CD4-positive, alpha-beta memory T cell (primary cell): ENCODE data around the gene PIK3CD. TPM values are rescaled to one million over a fixed set of nuclear protein-coding genes. Genes with fewer than 3 reads are reported as not detected.
A peak's percentile ranks its signal among the peaks of the same experiment; 100 is the strongest.

Experiments
- CTCF ChIA-PET: fragments of 350-600 bp; sonication (Branson Sonifier 250); formaldehyde crosslinking; loops from one replicate; lab custom pipeline; 2021; ENCODE audit warnings: inconsistent platforms; ENCODE audit not compliant: partially characterized antibody; lab: Charles Lee
- POLR2A ChIA-PET: fragments of 350-600 bp; sonication (Branson Sonifier 250); formaldehyde crosslinking; loops from one replicate; lab custom pipeline; 2021; ENCODE audit not compliant: partially characterized antibody; lab: Charles Lee
- DNase-seq, 5 donors: peaks; one replicate each; pipeline versions ENCODE4 v3.0.0 to v3.0.0-alpha.2; 2020 to 2022; ENCODE audit warnings: mixed read lengths in 1 of 5
- H3K27ac ChIP-seq: one replicate; pipeline ENCODE4 v1.7.0; 2013; ENCODE audit warnings: low read depth, low read length
- H3K27me3 ChIP-seq: 2 replicates; pipeline ENCODE4 v1.7.0; 2013; ENCODE audit warnings: mild to moderate bottlenecking, low read length, moderate library complexity; ENCODE audit not compliant: insufficient read depth
- H3K36me3 ChIP-seq: 2 replicates; pipeline ENCODE4 v1.7.0; 2013; ENCODE audit warnings: mild to moderate bottlenecking, low read length, moderate library complexity; ENCODE audit not compliant: insufficient read depth
- H3K4me1 ChIP-seq: 2 replicates; pipeline ENCODE4 v1.7.0; 2013; ENCODE audit warnings: mild to moderate bottlenecking, low read length, moderate library complexity; ENCODE audit not compliant: insufficient read depth
- H3K4me3 ChIP-seq, 2 donors: one replicate each; pipeline ENCODE4 v1.7.0; 2013; ENCODE audit warnings: low read length in 2 of 2, mild to moderate bottlenecking in 1 of 2
- H3K9me3 ChIP-seq, 2 donors: one replicate each; pipeline ENCODE4 v1.7.0; 2013; ENCODE audit warnings: low read length in 2 of 2, control low read depth in 1 of 2; ENCODE audit not compliant: control insufficient read depth in 1 of 2
- H3K27ac Mint-ChIP-seq, 7 donors: one replicate each; pipeline ENCODE4 v1.8.0; 2020 to 2021; ENCODE audit warnings: mixed read lengths in 7 of 7, mild to moderate bottlenecking in 6 of 7, inconsistent platforms in 3 of 7, moderate library complexity in 3 of 7
- H3K27me3 Mint-ChIP-seq, 2 donors: one replicate each; pipeline ENCODE4 v1.8.0; 2020 to 2021; ENCODE audit warnings: mixed read lengths in 2 of 2
- H3K36me3 Mint-ChIP-seq, 2 donors: one replicate each; pipeline ENCODE4 v1.8.0; 2020 to 2021; ENCODE audit warnings: mixed read lengths in 2 of 2, inconsistent platforms in 1 of 2, mild to moderate bottlenecking in 1 of 2
- H3K4me1 Mint-ChIP-seq, 4 donors: one replicate each; pipeline ENCODE4 v1.8.0; 2020 to 2021; ENCODE audit warnings: mixed read lengths in 4 of 4, mild to moderate bottlenecking in 1 of 4
- H3K4me3 Mint-ChIP-seq, 8 donors: one replicate each; pipeline ENCODE4 v1.8.0; 2020 to 2021; ENCODE audit warnings: mixed read lengths in 8 of 8, mild to moderate bottlenecking in 7 of 8, moderate library complexity in 6 of 8, inconsistent platforms in 3 of 8
- H3K9me3 Mint-ChIP-seq, 8 donors: one replicate each; pipeline ENCODE4 v1.8.0; 2020 to 2021; ENCODE audit warnings: mixed read lengths in 8 of 8, mild to moderate bottlenecking in 5 of 8, inconsistent platforms in 3 of 8, moderate library complexity in 1 of 8
- intact Hi-C: fragments of 100-400 bp; cut with micrococcal nuclease; formaldehyde crosslinking; loops from one replicate; pipeline ENCODE4 v1.15.1; 2023
- polyA plus RNA-seq, 2 donors: library from polyadenylated mRNA; unstranded; fragments of 300-500 nt; fragmentation: Illumina TruSeq; gene quantifications; one replicate each; pipeline ENCODE4 v1.2.3, GENCODE V29; 2021
- total RNA-seq, 2 experiments: library from RNA; stranded (reverse); gene quantifications; one replicate each; pipeline ENCODE4 v1.2.3, GENCODE V29; 2021

PIK3CD gene
- total and polyA plus RNA-seq, 4 experiments from 2014 or later = 57.1 to 236 (median 165) TPM

- Histone ChIP-seq H3K27me3 (no peaks in the 10 kb centered on the region), H3K4me3 (no peak overlapping the region), H3K27ac (no peak overlapping the region), H3K36me3 (peaks cover 12% of the 10 kb centered on the region), H3K4me1 (peaks cover 85% of the 10 kb centered on the region), H3K9me3 (no peaks in the 10 kb centered on the region)
- DNase-seq = no peak
- Mint-ChIP-seq H3K4me3 (no peak overlapping the region), H3K9me3 (no peaks in the 10 kb centered on the region), H3K27ac (peak overlapping the region in 5 of 7 donors; percentile 55 to 82 (median 66)), H3K4me1 (peaks cover 37 to 83% (median 53%) of the 10 kb centered on the region in 4 donors), H3K36me3 (peaks cover 5 to 44% of the 10 kb centered on the region in 2 donors), H3K27me3 (no peaks in the 10 kb centered on the region)
- POLR2A ChIA-PET = interaction anchor here (1.0 to 2.5 kb wide), 6 partner anchors 9 to 52 kb away, joined by 3 to 15 read pairs (median 4); no protein-coding TSS in a partner anchor
- intact Hi-C loops = no loop called here
- CTCF ChIA-PET = interaction anchor here (1.0 to 1.2 kb wide), 2 partner anchors 22 to 54 kb away, joined by 3 to 4 read pairs; no protein-coding TSS in a partner anchor
Measured at GRCh38 chr1:9680828-9681227, 29.3 kb downstream of the PIK3CD start.

- Mint-ChIP-seq H3K9me3 (no peaks in the 10 kb centered on the region), H3K27ac (peak overlapping the region in 6 of 7 donors; percentile 26 to 86 (median 71)), H3K4me3 (peak overlapping the region in 4 of 8 donors; percentile 13 to 40 (median 20)), H3K36me3 (peaks cover 0 to 17% of the 10 kb centered on the region in 2 donors), H3K4me1 (peaks cover 31 to 79% (median 52%) of the 10 kb centered on the region in 4 donors), H3K27me3 (no peaks in the 10 kb centered on the region)
- H3K4me3 ChIP-seq = no peak overlapping the region
- H3K27ac ChIP-seq = no peak overlapping the region
- H3K4me1 ChIP-seq = peaks cover 83% of the 10 kb centered on the region
- CTCF ChIA-PET = interaction anchor here (0.7 to 2.4 kb wide), 2 partner anchors 18 to 36 kb away, joined by 3 to 6 read pairs; no protein-coding TSS in a partner anchor
- no peaks in the 10 kb centered on the region for H3K36me3 ChIP-seq
- intact Hi-C loops = no loop called here
- POLR2A ChIA-PET = interaction anchor here (0.6 to 12.8 kb wide), 3 partner anchors 31 to 56 kb away, joined by 4 to 155 read pairs (median 108); partner anchors contain the start of gene PIK3CD
- no peaks in the 10 kb centered on the region for H3K9me3 ChIP-seq
- no peak for DNase-seq
- H3K27me3 ChIP-seq = no peaks in the 10 kb centered on the region
Measured at GRCh38 chr1:9684801-9685200, 33.3 kb downstream of the PIK3CD start.

GRCh38 chr1:9687120-9687873 is 35.8 kb downstream of the PIK3CD start:
- ChIA-PET CTCF (interaction anchor here (0.7 to 3.7 kb wide), 8 partner anchors 26 to 61 kb away, joined by 3 to 21 read pairs (median 4); no protein-coding TSS in a partner anchor), POLR2A (interaction anchor here (2.4 to 12.8 kb wide), 4 partner anchors 28 to 59 kb away, joined by 6 to 155 read pairs (median 92); partner anchors contain the start of gene PIK3CD)
- Histone ChIP-seq H3K9me3 (no peaks in the 10 kb centered on the region), H3K27me3 (no peaks in the 10 kb centered on the region), H3K4me3 (peak overlapping the region; percentile 22 to 59), H3K27ac (peak overlapping the region; percentile 53), H3K36me3 (peaks cover 10% of the 10 kb centered on the region), H3K4me1 (peaks cover 86% of the 10 kb centered on the region)
- intact Hi-C loops = loop anchor here (1.0 to 2.0 kb wide), 2 partner anchors 30 to 34 kb away; no protein-coding TSS in a partner anchor
- Mint-ChIP-seq H3K4me3 (peak overlapping the region; percentile 61 to 89 (median 80)), H3K27me3 (no peaks in the 10 kb centered on the region), H3K27ac (peak overlapping the region; percentile 78 to 91 (median 85)), H3K9me3 (peaks cover 0 to 2% (median 0%) of the 10 kb centered on the region in 8 donors), H3K4me1 (peaks cover 41 to 81% (median 62%) of the 10 kb centered on the region in 4 donors), H3K36me3 (peaks cover 11 to 29% of the 10 kb centered on the region in 2 donors)
- peak; percentile 33 to 85 (median 41) for DNase-seq

GRCh38 chr1:9687874-9688582 is 36.5 kb downstream of the PIK3CD start:
- Mint-ChIP-seq H3K4me1 (peaks cover 43 to 82% (median 64%) of the 10 kb centered on the region in 4 donors), H3K27me3 (no peaks in the 10 kb centered on the region), H3K27ac (peak overlapping the region in 6 of 7 donors; percentile 53 to 85 (median 78)), H3K9me3 (peaks cover 0 to 2% (median 0%) of the 10 kb centered on the region in 8 donors), H3K36me3 (peaks cover 16 to 31% of the 10 kb centered on the region in 2 donors), H3K4me3 (peak overlapping the region; percentile 61 to 89 (median 80))
- CTCF ChIA-PET = interaction anchor here (0.7 to 3.7 kb wide), 8 partner anchors 26 to 61 kb away, joined by 3 to 21 read pairs (median 4); no protein-coding TSS in a partner anchor
- H3K36me3 ChIP-seq = peaks cover 10% of the 10 kb centered on the region
- intact Hi-C loops = loop anchor here (1.0 to 2.0 kb wide), 2 partner anchors 29 to 35 kb away; no protein-coding TSS in a partner anchor
- peaks cover 79% of the 10 kb centered on the region for H3K4me1 ChIP-seq
- peak overlapping the region; percentile 53 for H3K27ac ChIP-seq
- H3K27me3 ChIP-seq = no peaks in the 10 kb centered on the region
- H3K9me3 ChIP-seq = no peaks in the 10 kb centered on the region
- DNase-seq = no peak
- POLR2A ChIA-PET = interaction anchor here (1.2 to 12.8 kb wide), 6 partner anchors 15 to 60 kb away, joined by 3 to 155 read pairs (median 41); partner anchors contain the start of gene PIK3CD
- peak overlapping the region; percentile 57 to 59 for H3K4me3 ChIP-seq

GRCh38 chr1:9688599-9688998 is 37.1 kb downstream of the PIK3CD start:
- peak overlapping the region; percentile 37 for H3K27ac ChIP-seq
- peaks cover 13% of the 10 kb centered on the region for H3K36me3 ChIP-seq
- peaks cover 77% of the 10 kb centered on the region for H3K4me1 ChIP-seq
- no peak for DNase-seq
- H3K4me3 ChIP-seq = peak overlapping the region; percentile 57 to 63
- H3K27ac Mint-ChIP-seq = peak overlapping the region; percentile 22 to 85 (median 53)
- H3K9me3 ChIP-seq = no peaks in the 10 kb centered on the region
- H3K36me3 Mint-ChIP-seq = peaks cover 17 to 29% of the 10 kb centered on the region in 2 donors
- peaks cover 0 to 2% (median 0%) of the 10 kb centered on the region in 8 donors for H3K9me3 Mint-ChIP-seq
- no peaks in the 10 kb centered on the region for H3K27me3 Mint-ChIP-seq
- CTCF ChIA-PET = interaction anchor here (0.7 to 3.7 kb wide), 7 partner anchors 25 to 62 kb away, joined by 3 to 21 read pairs (median 4); no protein-coding TSS in a partner anchor
- peak overlapping the region; percentile 61 to 89 (median 78) for H3K4me3 Mint-ChIP-seq
- peaks cover 41 to 81% (median 62%) of the 10 kb centered on the region in 4 donors for H3K4me1 Mint-ChIP-seq
- no peaks in the 10 kb centered on the region for H3K27me3 ChIP-seq
- intact Hi-C loops = no loop called here
- POLR2A ChIA-PET = interaction anchor here (1.0 to 12.8 kb wide), 6 partner anchors 14 to 61 kb away, joined by 3 to 155 read pairs (median 40); partner anchors contain the start of gene PIK3CD

- Mint-ChIP-seq H3K27ac (peak overlapping the region in 4 of 7 donors; percentile 46 to 85 (median 52)), H3K9me3 (peaks cover 0 to 2% (median 0%) of the 10 kb centered on the region in 8 donors)
- H3K27ac ChIP-seq = peak overlapping the region; percentile 37
Measured at GRCh38 chr1:9689011-9689706, 37.6 kb downstream of the PIK3CD start.

More at GRCh38 chr1:9689011-9689706, 37.6 kb downstream of the PIK3CD start:
- Histone ChIP-seq H3K27me3 (no peaks in the 10 kb centered on the region), H3K36me3 (peaks cover 18% of the 10 kb centered on the region), H3K4me1 (peaks cover 77% of the 10 kb centered on the region), H3K4me3 (peak overlapping the region; percentile 57 to 63), H3K9me3 (no peaks in the 10 kb centered on the region)
- CTCF ChIA-PET = interaction anchor here (0.9 to 3.7 kb wide), 3 partner anchors 25 to 63 kb away, joined by 3 to 21 read pairs (median 4); no protein-coding TSS in a partner anchor
- peak; percentile 75 to 80 (median 78) for DNase-seq
- Mint-ChIP-seq H3K36me3 (peaks cover 22 to 30% of the 10 kb centered on the region in 2 donors), H3K27me3 (no peaks in the 10 kb centered on the region), H3K4me3 (peak overlapping the region; percentile 61 to 89 (median 78)), H3K4me1 (peaks cover 38 to 80% (median 60%) of the 10 kb centered on the region in 4 donors)
- POLR2A ChIA-PET = interaction anchor here (1.0 to 12.8 kb wide), 6 partner anchors 13 to 61 kb away, joined by 3 to 155 read pairs (median 40); partner anchors contain the start of gene PIK3CD
- intact Hi-C loops = loop anchor here (1.0 kb wide), 1 partner anchor 62 kb away; no protein-coding TSS in a partner anchor
